Cardiac atrium fibroblast (primary cell): ENCODE measurements around the gene KIF21B. TPM values are rescaled to one million over a fixed set of nuclear protein-coding genes. Genes with fewer than 3 reads are reported as not detected.

Experiments
- total RNA-seq: library from RNA; depleted of rRNA; stranded (reverse); fragments of >200 nt; gene quantifications from 2 replicates; pipeline ENCODE4 v1.2.3, GENCODE V29; 2015

Gene KIF21B, protein sequence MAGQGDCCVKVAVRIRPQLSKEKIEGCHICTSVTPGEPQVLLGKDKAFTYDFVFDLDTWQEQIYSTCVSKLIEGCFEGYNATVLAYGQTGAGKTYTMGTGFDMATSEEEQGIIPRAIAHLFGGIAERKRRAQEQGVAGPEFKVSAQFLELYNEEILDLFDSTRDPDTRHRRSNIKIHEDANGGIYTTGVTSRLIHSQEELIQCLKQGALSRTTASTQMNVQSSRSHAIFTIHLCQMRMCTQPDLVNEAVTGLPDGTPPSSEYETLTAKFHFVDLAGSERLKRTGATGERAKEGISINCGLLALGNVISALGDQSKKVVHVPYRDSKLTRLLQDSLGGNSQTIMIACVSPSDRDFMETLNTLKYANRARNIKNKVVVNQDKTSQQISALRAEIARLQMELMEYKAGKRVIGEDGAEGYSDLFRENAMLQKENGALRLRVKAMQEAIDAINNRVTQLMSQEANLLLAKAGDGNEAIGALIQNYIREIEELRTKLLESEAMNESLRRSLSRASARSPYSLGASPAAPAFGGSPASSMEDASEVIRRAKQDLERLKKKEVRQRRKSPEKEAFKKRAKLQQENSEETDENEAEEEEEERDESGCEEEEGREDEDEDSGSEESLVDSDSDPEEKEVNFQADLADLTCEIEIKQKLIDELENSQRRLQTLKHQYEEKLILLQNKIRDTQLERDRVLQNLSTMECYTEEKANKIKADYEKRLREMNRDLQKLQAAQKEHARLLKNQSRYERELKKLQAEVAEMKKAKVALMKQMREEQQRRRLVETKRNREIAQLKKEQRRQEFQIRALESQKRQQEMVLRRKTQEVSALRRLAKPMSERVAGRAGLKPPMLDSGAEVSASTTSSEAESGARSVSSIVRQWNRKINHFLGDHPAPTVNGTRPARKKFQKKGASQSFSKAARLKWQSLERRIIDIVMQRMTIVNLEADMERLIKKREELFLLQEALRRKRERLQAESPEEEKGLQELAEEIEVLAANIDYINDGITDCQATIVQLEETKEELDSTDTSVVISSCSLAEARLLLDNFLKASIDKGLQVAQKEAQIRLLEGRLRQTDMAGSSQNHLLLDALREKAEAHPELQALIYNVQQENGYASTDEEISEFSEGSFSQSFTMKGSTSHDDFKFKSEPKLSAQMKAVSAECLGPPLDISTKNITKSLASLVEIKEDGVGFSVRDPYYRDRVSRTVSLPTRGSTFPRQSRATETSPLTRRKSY (N-terminal part only)
- total RNA-seq = under 0.01 and 0.16 TPM in 2 replicates

DNA sequence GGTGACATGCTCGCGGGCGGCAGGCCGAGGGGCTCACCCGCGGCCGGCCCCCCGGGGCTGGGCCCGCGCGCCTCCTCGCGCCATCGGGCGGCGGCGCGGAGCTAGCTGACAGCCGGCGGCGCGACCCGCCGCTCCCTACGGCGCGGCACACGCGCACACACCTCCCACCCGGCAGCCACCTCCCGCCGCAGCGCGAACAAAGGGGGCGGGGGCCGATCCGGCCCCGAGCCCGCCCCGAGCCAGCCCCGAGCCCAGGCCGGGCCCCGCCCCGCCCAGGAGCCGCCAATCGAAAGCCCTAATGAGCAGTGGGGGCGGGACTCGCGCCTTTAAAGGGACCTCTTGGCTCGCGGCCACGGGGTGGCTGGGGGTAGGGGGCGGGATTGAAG lies at the start of gene KIF21B:
Gene KIF21B, minus strand, starts transcription at position 198 of the 386 bp plus-strand sequence. CDS start 331 bp downstream, outside the sequence.

Other genes with a start within 250 kb of the KIF21B start
- not detected in 2 replicates for gene GPR25, start 150.7 kb downstream of the KIF21B start, total RNA-seq
- not detected in 2 replicates for gene INAVA, start 128.8 kb downstream of the KIF21B start, total RNA-seq
- not detected in 2 replicates for gene CACNA1S, start 88.7 kb upstream of the KIF21B start, total RNA-seq
- gene ASCL5, start 103.5 kb upstream of the KIF21B start, total RNA-seq = not detected in 2 replicates
- gene TMEM9, start 130.8 kb upstream of the KIF21B start, total RNA-seq = 64.4 and 81.0 TPM in 2 replicates
- gene IGFN1, start 167.1 kb upstream of the KIF21B start, total RNA-seq = 0.18 TPM in 1 of 2 replicates, not detected in the other